Caco-2 (cell line): ENCODE measurements around the gene TRAF1. TPM values are rescaled to one million over a fixed set of nuclear protein-coding genes. Genes with fewer than 3 reads are reported as not detected.

Experiments
- BruUV-seq: library from RNA; stranded (reverse); fragments of 400-500 nt; replicated peaks from 2 replicates; lab custom pipeline; 2021; lab: Mats Ljungman, UMichigan
- CTCF ChIA-PET: fragments of 300-600 bp; sonication (Branson Sonifier 250); formaldehyde crosslinking; loops from one replicate; lab custom pipeline; 2022; ENCODE audit warnings: antibody characterized with exemption; lab: Charles Lee
- POLR2A ChIA-PET: fragments of 300-600 bp; sonication (Branson Sonifier 250); formaldehyde crosslinking; loops from one replicate; lab custom pipeline; 2022; ENCODE audit warnings: antibody characterized with exemption; lab: Charles Lee
- DNase-seq, 2 experiments: peaks; one replicate each; pipeline versions ENCODE4 v3.0.0 to v3.0.0-alpha.2; 2020 to 2022
- H3K27me3 ChIP-seq: replicated peaks from 2 replicates; pipeline ENCODE4 v1.6.0; 2011; ENCODE audit warnings: low read length; ENCODE audit not compliant: control insufficient read depth, insufficient read depth
- H3K36me3 ChIP-seq: 2 replicates; pipeline ENCODE4 v1.5.1; 2011; ENCODE audit warnings: low read length; ENCODE audit not compliant: control insufficient read depth, insufficient read depth
- H3K4me1 ChIP-seq: fragments of 250-450 bp; sonication (Bioruptor Pico); 2 replicates; pipeline ENCODE4 v1.5.1; 2020; ENCODE audit warnings: mild to moderate bottlenecking
- H3K4me3 ChIP-seq: 2 replicates; pipeline ENCODE4 v1.5.1; 2011; ENCODE audit warnings: low read depth, mild to moderate bottlenecking, control low read depth, low read length
- H3K9me3 ChIP-seq: fragments of 250-450 bp; sonication (Bioruptor Pico); 2 replicates; pipeline ENCODE4 v1.5.1; 2020; ENCODE audit warnings: mild to moderate bottlenecking, moderate library complexity
- H3K27ac Mint-ChIP-seq: one replicate; pipeline ENCODE4 v1.8.0; 2022; ENCODE audit warnings: mixed read lengths; ENCODE audit not compliant: unreplicated experiment
- H3K27me3 Mint-ChIP-seq: one replicate; pipeline ENCODE4 v1.8.0; 2022; ENCODE audit warnings: mixed read lengths; ENCODE audit not compliant: insufficient read depth, unreplicated experiment
- H3K36me3 Mint-ChIP-seq: one replicate; pipeline ENCODE4 v1.8.0; 2022; ENCODE audit warnings: mild to moderate bottlenecking, mixed read lengths; ENCODE audit not compliant: insufficient read depth, unreplicated experiment
- H3K4me1 Mint-ChIP-seq: one replicate; pipeline ENCODE4 v1.8.0; 2022; ENCODE audit warnings: low read depth, mixed read lengths; ENCODE audit not compliant: unreplicated experiment
- H3K4me3 Mint-ChIP-seq: one replicate; pipeline ENCODE4 v1.8.0; 2022; ENCODE audit warnings: mild to moderate bottlenecking, moderate library complexity, mixed read lengths; ENCODE audit not compliant: unreplicated experiment
- H3K9me3 Mint-ChIP-seq: one replicate; pipeline ENCODE4 v1.8.0; 2022; ENCODE audit warnings: mixed read lengths; ENCODE audit not compliant: unreplicated experiment
- intact Hi-C: fragments of 100-400 bp; cut with micrococcal nuclease; formaldehyde crosslinking; loops from one replicate; pipeline ENCODE4 v1.10.0; 2022; ENCODE audit not compliant: unreplicated experiment
- total RNA-seq: library from RNA; stranded (reverse); gene quantifications from 2 replicates; pipeline ENCODE4 v1.2.3, GENCODE V29; 2022
- TF ChIP-seq, protein P1 (sequence below), 2 experiments: fragments of 200-600 bp in 1 of 2; IDR thresholded peaks; 1 replicate in 1 of 2; 2 replicates in 1 of 2; pipeline versions ENCODE4 v1.5.1 to v1.8.0; 2011 to 2022; ENCODE audit warnings: antibody characterized with exemption in 1 of 2, control low read depth in 1 of 2, inconsistent platforms in 1 of 2, low read depth in 1 of 2, low read length in 1 of 2, mild to moderate bottlenecking in 1 of 2, moderate library complexity in 1 of 2; ENCODE audit not compliant: insufficient read depth in 1 of 2, severe bottlenecking in 1 of 2, unreplicated experiment in 1 of 2

Gene TRAF1
- total RNA-seq, 1 experiment from 2014 or later = 1.1 TPM

DNA sequence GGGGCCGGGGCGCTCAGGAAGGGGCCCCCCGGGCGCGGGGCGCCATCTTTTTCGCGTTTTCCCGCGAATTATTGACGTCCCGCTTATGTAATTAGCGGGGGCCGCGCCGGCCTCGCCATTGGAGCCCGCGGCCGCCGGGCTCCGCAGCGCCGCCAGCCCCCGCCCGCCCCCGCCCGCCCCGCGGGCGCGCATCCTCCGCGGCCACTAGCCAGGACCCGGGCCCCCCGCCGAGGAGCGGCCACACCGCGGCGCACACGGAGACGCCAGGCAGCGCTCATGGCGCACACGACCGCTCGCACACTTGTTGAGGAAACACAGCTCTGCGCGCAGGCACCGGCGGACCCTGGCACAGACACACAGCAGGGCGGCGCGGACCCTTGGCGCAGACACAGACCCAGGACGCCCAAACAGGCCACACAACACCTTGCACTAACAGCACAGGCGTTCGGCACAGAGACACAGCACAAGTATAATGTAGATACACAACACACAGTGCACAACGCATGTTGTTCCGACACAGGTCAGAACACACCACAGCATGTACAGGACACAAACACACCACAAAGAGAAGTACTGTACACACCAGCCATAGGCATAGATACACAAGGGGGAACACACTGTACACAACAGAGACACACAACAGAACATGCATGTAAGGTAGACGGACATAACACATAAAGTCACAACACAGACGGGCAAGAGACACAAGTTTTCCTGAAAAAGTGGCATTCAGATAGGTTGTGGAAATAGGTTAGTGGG, 49.1 kb downstream of the TRAF1 start:
- ChIA-PET CTCF (interaction anchor here (0.6 kb wide), 1 partner anchor 19 kb away, joined by 3 read pairs; no protein-coding TSS in a partner anchor), POLR2A (no interaction called here)
- TSS peak; percentile 60 for BruUV-seq
- intact Hi-C loops = loop anchor here (2.0 kb wide), 1 partner anchor 59 kb away; no protein-coding TSS in a partner anchor
- H3K4me3 Mint-ChIP-seq = peak overlapping the region; percentile 86
- Histone ChIP-seq H3K9me3 (no peaks in the 10 kb centered on the region), H3K27me3 (no peaks in the 10 kb centered on the region), H3K4me1 (peaks cover 40% of the 10 kb centered on the region), H3K36me3 (no peaks in the 10 kb centered on the region; the same call in 1 of the 2 replicates), H3K4me3 (peak overlapping the region; percentile 96)
- peak; percentile 78 to 85 for DNase-seq
- no peaks in the 10 kb centered on the region for H3K9me3 Mint-ChIP-seq
- peaks cover 26% of the 10 kb centered on the region for H3K36me3 Mint-ChIP-seq
- TF ChIP-seq, protein P1, sequence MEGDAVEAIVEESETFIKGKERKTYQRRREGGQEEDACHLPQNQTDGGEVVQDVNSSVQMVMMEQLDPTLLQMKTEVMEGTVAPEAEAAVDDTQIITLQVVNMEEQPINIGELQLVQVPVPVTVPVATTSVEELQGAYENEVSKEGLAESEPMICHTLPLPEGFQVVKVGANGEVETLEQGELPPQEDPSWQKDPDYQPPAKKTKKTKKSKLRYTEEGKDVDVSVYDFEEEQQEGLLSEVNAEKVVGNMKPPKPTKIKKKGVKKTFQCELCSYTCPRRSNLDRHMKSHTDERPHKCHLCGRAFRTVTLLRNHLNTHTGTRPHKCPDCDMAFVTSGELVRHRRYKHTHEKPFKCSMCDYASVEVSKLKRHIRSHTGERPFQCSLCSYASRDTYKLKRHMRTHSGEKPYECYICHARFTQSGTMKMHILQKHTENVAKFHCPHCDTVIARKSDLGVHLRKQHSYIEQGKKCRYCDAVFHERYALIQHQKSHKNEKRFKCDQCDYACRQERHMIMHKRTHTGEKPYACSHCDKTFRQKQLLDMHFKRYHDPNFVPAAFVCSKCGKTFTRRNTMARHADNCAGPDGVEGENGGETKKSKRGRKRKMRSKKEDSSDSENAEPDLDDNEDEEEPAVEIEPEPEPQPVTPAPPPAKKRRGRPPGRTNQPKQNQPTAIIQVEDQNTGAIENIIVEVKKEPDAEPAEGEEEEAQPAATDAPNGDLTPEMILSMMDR (IDR thresholded peaks at IDR 0.05; ENCODE audit: insufficient read depth in 1 of 2, low read depth in 1 of 2, low read length in 1 of 2, severe bottlenecking in 1 of 2, unreplicated experiment in 1 of 2) = no peak
- peak overlapping the region; percentile 67 for H3K27ac Mint-ChIP-seq
- peaks cover 42% of the 10 kb centered on the region for H3K4me1 Mint-ChIP-seq
- H3K27me3 Mint-ChIP-seq = peaks cover 2% of the 10 kb centered on the region

DNA sequence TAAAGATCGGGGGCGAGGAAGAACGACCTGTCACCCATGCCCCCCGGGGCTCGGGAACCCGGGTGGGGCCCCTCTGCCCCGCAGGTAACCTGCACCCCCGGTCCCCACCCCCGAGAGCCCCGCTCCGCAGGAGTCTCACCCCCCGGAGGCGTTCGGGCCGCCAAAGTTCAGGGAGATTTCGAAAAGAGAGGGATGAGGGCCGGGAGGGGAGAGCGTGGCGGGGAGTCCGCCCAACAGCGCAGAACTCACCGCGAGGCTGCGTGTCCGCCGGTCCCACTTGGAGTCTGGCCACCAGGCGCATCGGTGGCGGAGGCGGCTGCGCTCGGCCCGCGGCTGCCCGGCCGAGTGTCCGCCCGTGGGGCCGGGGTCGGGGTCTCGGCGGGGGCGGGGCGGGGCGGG, 49.8 kb downstream of the TRAF1 start, which contains the start of gene PHF19:
Gene PHF19 (minus strand): TSS at position 347 of the 399 bp plus-strand sequence. CDS start 2,447 bp downstream, outside the sequence.
- CTCF ChIA-PET = no interaction called here
- H3K27ac Mint-ChIP-seq = peak within 1 kb of the TSS; percentile 67

More for the DNA sequence above, 49.8 kb downstream of the TRAF1 start, which contains the start of gene PHF19:
- peaks cover 42% of the 10 kb centered on the region for H3K4me1 Mint-ChIP-seq
- POLR2A ChIA-PET = no interaction called here
- Histone ChIP-seq H3K27me3 (no peaks in the 10 kb centered on the region), H3K9me3 (no peaks in the 10 kb centered on the region), H3K36me3 (no peaks in the 10 kb centered on the region; the same call in 1 of the 2 replicates), H3K4me3 (peak within 1 kb of the TSS; percentile 96), H3K4me1 (peaks cover 40% of the 10 kb centered on the region)
- BruUV-seq = TSS peak; percentile 69
- peak in 1 of 2 experiments; percentile 55 for DNase-seq
- H3K9me3 Mint-ChIP-seq = no peaks in the 10 kb centered on the region
- TF ChIP-seq, protein P1 (IDR thresholded peaks at IDR 0.05; ENCODE audit: insufficient read depth in 1 of 2, low read depth in 1 of 2, low read length in 1 of 2, severe bottlenecking in 1 of 2, unreplicated experiment in 1 of 2) = no peak
- H3K36me3 Mint-ChIP-seq = peaks cover 31% of the 10 kb centered on the region
- H3K4me3 Mint-ChIP-seq = peak within 1 kb of the TSS; percentile 86
- intact Hi-C loops = loop anchor here (2.0 kb wide), 1 partner anchor 60 kb away; no protein-coding TSS in a partner anchor
- H3K27me3 Mint-ChIP-seq = peaks cover 2% of the 10 kb centered on the region
